Keratinocyte (primary cell): ENCODE measurements around the gene UPK1B. TPM values are rescaled to one million over a fixed set of nuclear protein-coding genes. Genes with fewer than 3 reads are reported as not detected.

ENCODE experiments used
- DNase-seq: peaks from one replicate; pipeline ENCODE4 v3.0.0-alpha.2; 2011; ENCODE audit warnings: low read depth, missing footprints, low spot score
- FAIRE-seq: peaks from 2 replicates; lab custom pipeline; 2011; peaks lifted over from hg19 to GRCh38; lab: Jason Lieb, UNC
- H2AFZ ChIP-seq: 2 replicates; pipeline ENCODE4 v1.6.0; 2012; ENCODE audit warnings: low read length, control low read depth, inconsistent platforms; ENCODE audit not compliant: control insufficient read depth
- H3K27ac ChIP-seq: 2 replicates; pipeline ENCODE4 v1.5.1; 2011; ENCODE audit warnings: low read length; ENCODE audit not compliant: control insufficient read depth, insufficient read depth
- H3K27me3 ChIP-seq: 3 replicates; pipeline ENCODE4 v1.6.0; 2011; ENCODE audit warnings: low read length; ENCODE audit not compliant: control insufficient read depth, insufficient read depth; ENCODE audit errors: extremely low read depth
- H3K36me3 ChIP-seq, 2 experiments: 2 replicates in 1 of 2; 3 replicates in 1 of 2; pipeline ENCODE4 v1.5.1; 2011; ENCODE audit warnings: low read length in 2 of 2, mild to moderate bottlenecking in 1 of 2; ENCODE audit not compliant: control insufficient read depth in 2 of 2, insufficient read depth in 2 of 2; ENCODE audit errors: extremely low read depth in 1 of 2
- H3K4me1 ChIP-seq: 3 replicates; pipeline ENCODE4 v1.5.1; 2011; ENCODE audit warnings: low read length; ENCODE audit not compliant: control insufficient read depth, insufficient read depth; ENCODE audit errors: extremely low read depth
- H3K4me2 ChIP-seq: 3 replicates; pipeline ENCODE4 v1.6.0; 2011; ENCODE audit warnings: low read depth, low read length; ENCODE audit not compliant: control insufficient read depth, insufficient read depth; ENCODE audit errors: extremely low read depth
- H3K4me3 ChIP-seq, 3 experiments: fragments of 200-600 bp in 1 of 3; sonication (generic) in 1 of 3; 2 replicates in 2 of 3; 3 replicates in 1 of 3; pipeline ENCODE4 v1.5.1; 2011 to 2016; ENCODE audit warnings: low read length in 3 of 3, mild to moderate bottlenecking in 3 of 3, control low read depth in 2 of 3, inconsistent platforms in 1 of 3, low read depth in 1 of 3, mixed read lengths in 1 of 3, mixed run types in 1 of 3, moderate library complexity in 1 of 3; ENCODE audit not compliant: control insufficient read depth in 2 of 3, insufficient read depth in 2 of 3; ENCODE audit errors: extremely low read depth in 1 of 3
- H3K79me2 ChIP-seq: 2 replicates; pipeline ENCODE4 v1.6.0; 2012; ENCODE audit warnings: low read length; ENCODE audit not compliant: control insufficient read depth, insufficient read depth
- H3K9ac ChIP-seq: 3 replicates; pipeline ENCODE4 v1.6.0; 2011; ENCODE audit warnings: low read length; ENCODE audit not compliant: control insufficient read depth, insufficient read depth; ENCODE audit errors: extremely low read depth
- H3K9me1 ChIP-seq: 3 replicates; pipeline ENCODE4 v1.6.0; 2011; ENCODE audit warnings: low read length; ENCODE audit not compliant: control insufficient read depth, insufficient read depth; ENCODE audit errors: extremely low read depth
- H3K9me3 ChIP-seq: 2 replicates; pipeline ENCODE4 v1.5.1; 2012; ENCODE audit warnings: low read depth, low read length; ENCODE audit not compliant: control insufficient read depth
- H4K20me1 ChIP-seq: 3 replicates; pipeline ENCODE4 v1.6.0; 2011; ENCODE audit warnings: low read length; ENCODE audit not compliant: control insufficient read depth, insufficient read depth; ENCODE audit errors: extremely low read depth
- EZH2 ChIP-seq: IDR thresholded peaks from one replicate; pipeline ENCODE4 v1.6.1; 2012; ENCODE audit warnings: inconsistent platforms, mild to moderate bottlenecking, low read length, moderate library complexity
- dilution Hi-C: fragments of 300-500 bp; cut with MboI; formaldehyde crosslinking; loops from one replicate; pipeline ENCODE4 v1.7.0; 2020; ENCODE audit warnings: low sequenced_read_pairs; ENCODE audit not compliant: extremely low pct_ligation_motif_present
- polyA plus RNA-seq, 5 experiments: library from polyadenylated mRNA; depleted of rRNA in 3 of 5; stranded (reverse) in 3 of 5; stranded (forward) in 1 of 5; unstranded in 1 of 5; fragments of >200 nt; gene quantifications; 1 replicate in 1 of 5; 2 replicates in 3 of 5; 3 replicates in 1 of 5; pipeline versions ENCODE4 v1.2.1 to v1.2.3, GENCODE V29; 2011 to 2012; ENCODE audit warnings: missing spikeins in 2 of 5, low read depth in 1 of 5, low replicate concordance in 1 of 5
- TF ChIP-seq, protein P1 (sequence below), 3 experiments: IDR thresholded peaks in 1 of 3; conservative IDR thresholded peaks in 1 of 3; optimal IDR thresholded peaks in 1 of 3; 2 replicates in 2 of 3; 3 replicates in 1 of 3; pipeline versions ENCODE3 to v1.5.1; 2011; ENCODE audit warnings: low read length in 3 of 3, mild to moderate bottlenecking in 3 of 3, moderate library complexity in 2 of 3, control low read depth in 1 of 3, inconsistent platforms in 1 of 3; ENCODE audit not compliant: insufficient read depth in 2 of 3; ENCODE audit errors: extremely low read depth in 1 of 3

UPK1B gene
- polyA plus RNA-seq, 1 donor (not counting 4 experiments of a cell fraction or from before 2014, with no cell fraction given) = 54.6 TPM

DNA sequence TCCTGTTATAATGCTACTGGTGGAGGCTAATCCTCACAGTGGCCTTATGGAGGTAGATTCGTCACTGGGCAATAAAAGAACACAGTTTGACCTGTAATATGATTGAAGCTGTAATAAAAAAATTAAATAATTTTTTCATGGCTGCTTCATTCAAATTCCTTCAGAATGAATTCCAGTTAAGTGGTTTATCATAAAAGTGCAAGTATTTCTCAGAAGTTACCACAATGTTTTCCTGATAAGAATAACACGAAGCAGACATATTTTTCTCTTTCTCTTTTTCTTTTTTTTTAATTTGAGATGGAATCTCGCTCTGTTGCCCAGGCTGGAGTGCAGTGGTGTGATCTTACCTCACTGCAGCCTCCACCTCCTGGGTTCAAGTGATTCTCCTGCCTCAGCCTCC is 51.7 kb downstream of the UPK1B start:
- Histone ChIP-seq H3K4me1 (no peaks in the 10 kb centered on the region), H3K9ac (no peak overlapping the region), H3K27me3 (no peaks in the 10 kb centered on the region), H3K79me2 (no peaks in the 10 kb centered on the region), H3K9me3 (no peaks in the 10 kb centered on the region), H2AFZ (no peak overlapping the region), H3K4me3 (no peak overlapping the region), H3K36me3 (peaks cover 18 to 27% of the 10 kb centered on the region in 2 experiments), H4K20me1 (no peaks in the 10 kb centered on the region), H3K27ac (no peak overlapping the region), H3K9me1 (no peaks in the 10 kb centered on the region), H3K4me2 (no peak overlapping the region)
- DNase-seq (no peak), FAIRE-seq (no peak)
- TF ChIP-seq, protein P1, sequence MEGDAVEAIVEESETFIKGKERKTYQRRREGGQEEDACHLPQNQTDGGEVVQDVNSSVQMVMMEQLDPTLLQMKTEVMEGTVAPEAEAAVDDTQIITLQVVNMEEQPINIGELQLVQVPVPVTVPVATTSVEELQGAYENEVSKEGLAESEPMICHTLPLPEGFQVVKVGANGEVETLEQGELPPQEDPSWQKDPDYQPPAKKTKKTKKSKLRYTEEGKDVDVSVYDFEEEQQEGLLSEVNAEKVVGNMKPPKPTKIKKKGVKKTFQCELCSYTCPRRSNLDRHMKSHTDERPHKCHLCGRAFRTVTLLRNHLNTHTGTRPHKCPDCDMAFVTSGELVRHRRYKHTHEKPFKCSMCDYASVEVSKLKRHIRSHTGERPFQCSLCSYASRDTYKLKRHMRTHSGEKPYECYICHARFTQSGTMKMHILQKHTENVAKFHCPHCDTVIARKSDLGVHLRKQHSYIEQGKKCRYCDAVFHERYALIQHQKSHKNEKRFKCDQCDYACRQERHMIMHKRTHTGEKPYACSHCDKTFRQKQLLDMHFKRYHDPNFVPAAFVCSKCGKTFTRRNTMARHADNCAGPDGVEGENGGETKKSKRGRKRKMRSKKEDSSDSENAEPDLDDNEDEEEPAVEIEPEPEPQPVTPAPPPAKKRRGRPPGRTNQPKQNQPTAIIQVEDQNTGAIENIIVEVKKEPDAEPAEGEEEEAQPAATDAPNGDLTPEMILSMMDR (optimal IDR thresholded peaks at IDR 0.05 in 1 of 3, IDR thresholded peaks at IDR 0.05 in 1 of 3, conservative IDR thresholded peaks at IDR 0.05 in 1 of 3; ENCODE audit: extremely low read depth in 1 of 3, insufficient read depth in 2 of 3, low read length in 3 of 3) = no peak
- TF ChIP-seq EZH2 = no peak
- dilution Hi-C loops = no loop called here

DNA sequence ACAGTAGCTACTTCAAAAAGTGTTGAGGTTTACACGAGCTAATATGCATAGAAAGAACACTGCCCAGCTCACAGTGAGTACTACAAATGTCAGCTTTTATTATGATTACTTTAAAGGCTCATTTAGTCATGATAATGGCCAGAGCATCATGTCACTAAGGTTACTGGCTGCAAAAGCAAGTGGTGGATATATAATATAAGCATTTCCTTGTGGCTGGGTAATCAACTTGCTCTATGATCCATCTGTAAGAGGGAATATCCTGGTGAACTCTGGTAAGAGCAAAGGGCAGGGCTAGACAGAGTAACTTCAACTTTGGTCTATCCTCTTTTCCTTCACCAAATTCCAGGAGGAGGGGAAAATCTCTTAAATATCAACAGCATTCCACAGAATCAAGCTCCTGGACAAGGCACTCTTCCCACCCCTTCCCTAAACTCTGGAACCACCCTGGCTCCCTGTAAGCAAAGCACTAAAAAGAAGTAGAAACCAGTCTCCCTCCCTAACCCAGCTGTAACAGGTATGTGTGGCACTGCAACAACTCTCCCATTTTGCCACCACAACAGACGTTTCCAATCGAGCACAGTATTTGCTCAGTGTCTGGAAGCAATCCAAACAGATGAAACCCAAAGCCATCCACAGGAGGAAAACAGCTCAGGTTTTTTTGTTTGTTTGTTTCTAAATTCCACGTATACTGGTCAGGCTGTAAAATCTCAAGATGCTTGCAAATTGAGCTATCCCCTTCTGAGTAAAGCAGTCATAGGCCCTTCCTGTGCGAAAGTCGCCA is 53.9 kb downstream of the UPK1B start:
- Histone ChIP-seq H3K4me1 (no peaks in the 10 kb centered on the region), H3K4me3 (no peak overlapping the region), H3K9me1 (no peaks in the 10 kb centered on the region), H4K20me1 (no peaks in the 10 kb centered on the region), H3K9ac (no peak overlapping the region), H2AFZ (no peak overlapping the region), H3K36me3 (peaks cover 28 to 31% of the 10 kb centered on the region in 2 experiments), H3K79me2 (peaks cover 10% of the 10 kb centered on the region), H3K27ac (no peak overlapping the region), H3K9me3 (no peaks in the 10 kb centered on the region), H3K4me2 (no peak overlapping the region), H3K27me3 (no peaks in the 10 kb centered on the region)
- dilution Hi-C loops = no loop called here
- TF ChIP-seq, protein P1 (optimal IDR thresholded peaks at IDR 0.05 in 1 of 3, IDR thresholded peaks at IDR 0.05 in 1 of 3, conservative IDR thresholded peaks at IDR 0.05 in 1 of 3; ENCODE audit: extremely low read depth in 1 of 3, insufficient read depth in 2 of 3, low read length in 3 of 3) = no peak
- TF ChIP-seq EZH2 = no peak
- FAIRE-seq = no peak
- no peak for DNase-seq
